CD4-positive, alpha-beta T cell (primary cell): Measurements from ENCODE around the gene ANKLE2. TPM values are rescaled to one million over a fixed set of nuclear protein-coding genes. Genes with fewer than 3 reads are reported as not detected.

Experiments
- ATAC-seq: fragments of 200-7000 bp; cut with Tn5 transposase; one replicate; pipeline ENCODE4 v1.10.0; 2022; ENCODE audit warnings: mild to moderate bottlenecking; ENCODE audit not compliant: poor library complexity
- CTCF ChIA-PET: fragments of 350-600 bp; sonication (Branson Sonifier 250); formaldehyde crosslinking; loops from one replicate; lab custom pipeline; 2021; ENCODE audit warnings: antibody characterized with exemption, inconsistent platforms; lab: Charles Lee
- POLR2A ChIA-PET: fragments of 350-600 bp; sonication (Branson Sonifier 250); formaldehyde crosslinking; loops from one replicate; lab custom pipeline; 2021; ENCODE audit warnings: antibody characterized with exemption, inconsistent platforms; lab: Charles Lee
- DNase-seq, 14 experiments: peaks; one replicate each; pipeline ENCODE4 v3.0.0-alpha.2; 2013 to 2020; ENCODE audit warnings: mixed read lengths in 2 of 14
- H3K27ac ChIP-seq, 2 donors: one replicate each; pipeline versions ENCODE4 v1.5.1 to v1.7.0; 2013; ENCODE audit warnings: low read length in 2 of 2, low read depth in 1 of 2, mild to moderate bottlenecking in 1 of 2
- H3K27me3 ChIP-seq, 2 experiments: 1 replicate in 1 of 2; 2 replicates in 1 of 2; pipeline versions ENCODE4 v1.6.1 to v1.7.0; 2013; ENCODE audit warnings: low read length in 2 of 2, control low read depth in 1 of 2, mild to moderate bottlenecking in 1 of 2, moderate library complexity in 1 of 2; ENCODE audit not compliant: insufficient read depth in 2 of 2, control insufficient read depth in 1 of 2
- H3K36me3 ChIP-seq: one replicate; pipeline ENCODE4 v1.6.1; 2013; ENCODE audit warnings: low read length, control low read depth; ENCODE audit not compliant: insufficient read depth
- H3K4me1 ChIP-seq: one replicate; pipeline ENCODE4 v1.6.1; 2013; ENCODE audit warnings: low read length, control low read depth; ENCODE audit not compliant: insufficient read depth
- H3K4me3 ChIP-seq: one replicate; pipeline ENCODE4 v1.5.1; 2013; ENCODE audit warnings: mild to moderate bottlenecking, low read length, moderate library complexity
- H3K9me3 ChIP-seq, 2 experiments: 1 replicate in 1 of 2; 2 replicates in 1 of 2; pipeline versions ENCODE4 v1.6.1 to v1.7.0; 2013; ENCODE audit warnings: low read length in 2 of 2, mild to moderate bottlenecking in 2 of 2, control low read depth in 1 of 2, moderate library complexity in 1 of 2; ENCODE audit not compliant: control insufficient read depth in 1 of 2, insufficient read depth in 1 of 2
- H3K27ac Mint-ChIP-seq: one replicate; pipeline ENCODE4 v1.8.0; 2020; ENCODE audit warnings: mixed read lengths
- H3K27me3 Mint-ChIP-seq: one replicate; pipeline ENCODE4 v1.8.0; 2021; ENCODE audit warnings: mixed read lengths
- H3K36me3 Mint-ChIP-seq: one replicate; pipeline ENCODE4 v1.8.0; 2021; ENCODE audit warnings: low read depth, mixed read lengths
- H3K4me1 Mint-ChIP-seq: one replicate; pipeline ENCODE4 v1.8.0; 2021; ENCODE audit warnings: low read depth, mixed read lengths
- H3K4me3 Mint-ChIP-seq: one replicate; pipeline ENCODE4 v1.8.0; 2020; ENCODE audit warnings: mild to moderate bottlenecking, mixed read lengths
- H3K9me3 Mint-ChIP-seq: one replicate; pipeline ENCODE4 v1.8.0; 2020; ENCODE audit warnings: mixed read lengths
- CTCF ChIP-seq: fragments of 200-600 bp; IDR thresholded peaks from one replicate; pipeline ENCODE4 v1.8.0; 2022; ENCODE audit warnings: antibody characterized with exemption, mild to moderate bottlenecking
- intact Hi-C, 2 experiments: fragments of 100-400 bp; cut with DNase I in 1 of 2; cut with micrococcal nuclease in 1 of 2; formaldehyde crosslinking; loops; one replicate each; pipeline versions ENCODE4 v1.15.1 to v1.9.0; 2023 to 2025; cut with DNase I, micrococcal nuclease
- total RNA-seq, 174 experiments: library from RNA in 2 of 174; stranded (reverse) in 2 of 174; gene quantifications; one replicate each; pipeline ENCODE4 v1.2.3 and lab custom pipeline; 2021 to 2026

ANKLE2 gene
- total RNA-seq, 2 experiments from 2014 or later, result 61.7 to 65.7 TPM

- POLR2A ChIA-PET, result no interaction called here
- no peak overlapping the region for H3K4me3 ChIP-seq
- no peak overlapping the region for H3K4me3 Mint-ChIP-seq
- H3K4me1 Mint-ChIP-seq, result no peaks in the 10 kb centered on the region
- TF ChIP-seq CTCF, result no peak
- H3K27ac ChIP-seq, result no peak overlapping the region
- intact Hi-C loops, result no loop called here
- no peak overlapping the region for H3K27ac Mint-ChIP-seq
- peaks cover 77% of the 10 kb centered on the region for H3K36me3 ChIP-seq
- no peaks in the 10 kb centered on the region for H3K4me1 ChIP-seq
- H3K9me3 ChIP-seq, result no peaks in the 10 kb centered on the region
- no peaks in the 10 kb centered on the region for H3K9me3 Mint-ChIP-seq
- CTCF ChIA-PET, result no interaction called here
- no peaks in the 10 kb centered on the region for H3K27me3 ChIP-seq
- ATAC-seq, result no peak
- DNase-seq, result peak in 1 of 14 experiments; percentile 8
- H3K36me3 Mint-ChIP-seq, result peaks cover 74% of the 10 kb centered on the region
- H3K27me3 Mint-ChIP-seq, result no peaks in the 10 kb centered on the region
Observed at GRCh38 chr12:132724506-132725241, 37.0 kb downstream of the ANKLE2 start.

- Mint-ChIP-seq H3K27ac (no peak overlapping the region), H3K36me3 (peaks cover 79% of the 10 kb centered on the region), H3K4me1 (no peaks in the 10 kb centered on the region), H3K27me3 (no peaks in the 10 kb centered on the region), H3K9me3 (no peaks in the 10 kb centered on the region), H3K4me3 (no peak overlapping the region)
- ChIA-PET CTCF (no interaction called here), POLR2A (no interaction called here)
- no peak for TF ChIP-seq CTCF
- Histone ChIP-seq H3K27ac (no peak overlapping the region), H3K4me1 (no peaks in the 10 kb centered on the region), H3K36me3 (peaks cover 84% of the 10 kb centered on the region), H3K27me3 (no peaks in the 10 kb centered on the region), H3K9me3 (no peaks in the 10 kb centered on the region), H3K4me3 (no peak overlapping the region)
- DNase-seq, result no peak
- intact Hi-C loops, result no loop called here
- no peak for ATAC-seq
Observed at GRCh38 chr12:132723764-132724140, 37.9 kb downstream of the ANKLE2 start.

- no peak for TF ChIP-seq CTCF
- POLR2A ChIA-PET, result no interaction called here
- no peak overlapping the region for H3K27ac ChIP-seq
- H3K4me1 Mint-ChIP-seq, result no peaks in the 10 kb centered on the region
- H3K4me3 Mint-ChIP-seq, result no peak overlapping the region
- peaks cover 75% of the 10 kb centered on the region for H3K36me3 Mint-ChIP-seq
- H3K4me3 ChIP-seq, result no peak overlapping the region
- H3K27me3 Mint-ChIP-seq, result no peaks in the 10 kb centered on the region
- H3K9me3 Mint-ChIP-seq, result no peaks in the 10 kb centered on the region
- no peaks in the 10 kb centered on the region for H3K27me3 ChIP-seq
- CTCF ChIA-PET, result no interaction called here
- H3K36me3 ChIP-seq, result peaks cover 82% of the 10 kb centered on the region
- DNase-seq (peak in 1 of 14 experiments; percentile 12), ATAC-seq (no peak)
- intact Hi-C loops, result no loop called here
- no peak overlapping the region for H3K27ac Mint-ChIP-seq
- no peaks in the 10 kb centered on the region for H3K9me3 ChIP-seq
- H3K4me1 ChIP-seq, result no peaks in the 10 kb centered on the region
Observed at GRCh38 chr12:132723015-132723763, 38.4 kb downstream of the ANKLE2 start.
